GM12874 (cell line): Measurements from ENCODE around the gene CRACR2A.

Experiments
- CTCF ChIP-seq: IDR thresholded peaks from 2 replicates; pipeline ENCODE4 v1.5.1; 2011; ENCODE audit warnings: low read depth, mild to moderate bottlenecking, control low read depth, low read length, moderate library complexity; ENCODE audit not compliant: insufficient read depth

The CRACR2A gene

GRCh38 chr12:3677609-3678008 lies 75.3 kb downstream of the CRACR2A start:
- TF ChIP-seq CTCF = no peak

DNA sequence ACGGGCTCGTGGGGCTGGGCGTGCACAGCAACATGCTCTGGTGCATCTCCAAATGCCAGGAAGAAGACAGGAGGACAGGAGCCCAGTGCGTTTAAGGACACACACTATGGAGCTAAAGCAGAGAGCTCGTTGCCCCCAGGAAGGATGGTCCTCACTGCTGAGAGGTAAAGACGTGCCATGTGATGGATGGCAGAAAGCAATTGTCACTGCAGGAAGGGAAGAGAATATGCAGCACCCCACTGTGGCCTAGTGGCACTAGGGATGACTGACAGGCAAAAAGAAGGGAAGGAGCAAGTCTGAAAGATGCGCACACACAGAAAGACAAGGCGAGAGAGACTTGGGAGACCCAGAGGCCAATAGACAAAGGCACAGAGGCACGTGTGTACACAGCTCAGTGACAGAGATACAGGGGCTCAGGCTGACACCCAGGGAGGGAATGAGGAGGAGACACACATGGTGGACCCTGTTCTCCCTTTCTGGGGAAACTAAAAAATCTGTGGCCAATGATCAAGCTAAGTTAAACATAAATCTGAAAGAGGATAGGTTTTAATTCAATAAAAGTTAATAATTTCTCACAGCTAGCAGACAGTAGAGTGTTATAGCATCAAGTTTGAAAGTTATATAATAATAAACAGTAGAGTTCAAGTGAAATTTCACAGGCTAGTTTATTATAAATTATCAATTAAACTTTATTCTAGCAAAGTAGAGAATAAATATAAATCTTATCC lies 78.8 kb downstream of the CRACR2A start:
- TF ChIP-seq CTCF = no peak

GRCh38 chr12:3672113-3672509 lies 80.8 kb downstream of the CRACR2A start:
- no peak for TF ChIP-seq CTCF

GRCh38 chr12:3671330-3672112 lies 81.4 kb downstream of the CRACR2A start:
- TF ChIP-seq CTCF = no peak

- TF ChIP-seq CTCF = no peak
Measured at GRCh38 chr12:3670083-3670620, 82.8 kb downstream of the CRACR2A start.

GRCh38 chr12:3669594-3669993 lies 83.3 kb downstream of the CRACR2A start:
- TF ChIP-seq CTCF = no peak

DNA sequence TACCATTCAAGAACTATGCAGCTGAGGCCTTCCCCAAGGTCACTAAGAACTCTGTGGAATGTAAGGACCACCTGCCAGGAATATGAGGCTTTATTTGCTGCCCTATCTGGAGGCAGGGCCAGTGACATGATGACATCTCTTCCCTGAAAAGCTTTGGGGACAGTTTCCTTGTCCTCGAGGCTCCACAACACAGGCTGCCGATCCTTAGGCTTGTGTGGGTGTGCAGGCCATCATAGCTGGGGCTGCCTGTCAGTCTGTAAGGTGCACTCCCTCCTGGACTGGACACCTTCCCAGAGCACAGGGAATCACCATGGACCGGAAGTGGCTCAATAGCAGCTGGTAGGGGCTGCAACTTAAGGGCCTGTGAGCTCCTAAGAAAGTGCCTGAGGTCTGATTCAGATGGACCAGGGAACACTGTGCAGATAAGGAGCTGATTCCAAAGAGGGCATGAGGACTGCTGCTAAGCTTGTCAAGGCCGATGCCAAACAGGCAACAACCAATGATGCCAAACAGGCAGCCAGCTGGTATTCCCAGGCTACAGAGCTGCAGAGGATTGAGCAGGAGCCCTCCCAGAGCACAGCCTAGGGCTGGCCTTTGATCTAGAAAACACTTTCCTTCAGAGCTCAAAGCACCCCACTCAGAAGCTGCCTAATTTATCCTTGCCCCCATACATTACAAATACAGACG lies 84.3 kb downstream of the CRACR2A start:
- no peak for TF ChIP-seq CTCF
